Subcutaneous abdominal adipose tissue (tissue), 5 donors: ENCODE data around the gene ODAD4.

Experiments used
- H3K27ac ChIP-seq: one replicate; pipeline ENCODE4 v1.7.0; 2013; ENCODE audit warnings: low read depth, mild to moderate bottlenecking, inconsistent platforms, low read length, moderate library complexity
- H3K27me3 ChIP-seq, 5 donors: one replicate each; pipeline ENCODE4 v1.7.0; 2013; ENCODE audit warnings: low read length in 5 of 5, inconsistent platforms in 1 of 5; ENCODE audit not compliant: control insufficient read depth in 5 of 5, insufficient read depth in 4 of 5
- H3K36me3 ChIP-seq, 5 donors: one replicate each; pipeline ENCODE4 v1.7.0; 2013; ENCODE audit warnings: low read length in 5 of 5; ENCODE audit not compliant: control insufficient read depth in 5 of 5, insufficient read depth in 5 of 5
- H3K4me1 ChIP-seq, 5 donors: one replicate each; pipeline ENCODE4 v1.7.0; 2013; ENCODE audit warnings: low read length in 5 of 5, mild to moderate bottlenecking in 3 of 5, moderate library complexity in 1 of 5; ENCODE audit not compliant: control insufficient read depth in 5 of 5, insufficient read depth in 5 of 5
- H3K4me3 ChIP-seq, 5 donors: one replicate each; pipeline ENCODE4 v1.7.0; 2013; ENCODE audit warnings: low read length in 5 of 5, low read depth in 1 of 5
- H3K9ac ChIP-seq, 5 donors: one replicate each; pipeline ENCODE4 v1.7.0; 2013; ENCODE audit warnings: low read length in 5 of 5, mild to moderate bottlenecking in 4 of 5, moderate library complexity in 3 of 5
- H3K9me3 ChIP-seq, 5 donors: one replicate each; pipeline ENCODE4 v1.7.0; 2013; ENCODE audit warnings: low read length in 5 of 5; ENCODE audit not compliant: control insufficient read depth in 5 of 5
- donor health status: healthy.
- donor health status: healthy.
- donor health status: healthy.
- donor health status: healthy.
- donor health status: healthy.

Gene ODAD4

DNA sequence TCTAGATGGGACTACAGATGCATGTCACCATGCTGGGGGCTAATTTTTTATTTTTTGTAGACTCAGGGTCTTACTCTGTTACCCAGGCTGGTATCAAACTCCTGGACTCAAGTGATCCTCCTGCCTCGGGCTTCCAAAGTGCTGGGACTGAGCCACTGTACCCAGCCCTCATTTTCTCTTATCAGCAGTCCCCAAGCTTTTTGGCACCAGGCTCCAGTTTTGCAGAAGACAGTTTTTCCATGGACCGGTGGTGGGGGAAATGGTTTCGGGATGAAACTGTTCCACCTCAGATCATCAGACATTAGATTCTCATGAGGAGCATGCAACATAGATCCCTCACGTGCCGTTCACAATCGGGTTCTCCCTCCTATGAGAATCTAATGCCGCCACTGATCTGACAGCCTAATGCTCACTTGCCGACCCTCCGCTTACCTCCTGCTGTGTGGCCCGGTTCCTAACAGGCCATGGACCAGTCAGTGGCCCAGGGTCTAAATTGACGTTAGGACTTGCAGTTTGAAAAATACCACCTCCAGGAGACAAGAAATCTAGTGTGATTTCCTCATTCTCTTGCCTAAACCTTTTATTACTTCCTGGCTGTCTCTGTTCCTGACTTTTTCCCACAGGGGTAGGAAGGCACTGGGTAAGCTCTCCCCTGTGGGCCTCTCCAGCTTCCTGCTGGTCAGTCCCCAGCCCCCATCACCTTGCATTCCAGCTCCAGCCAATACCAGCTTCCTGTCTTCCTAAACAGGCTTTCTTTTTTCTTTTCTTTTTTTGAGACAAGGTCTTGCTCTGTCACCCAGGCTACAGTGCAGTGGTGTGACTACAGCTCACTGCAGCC is 26.8 kb downstream of the ODAD4 start:
- H3K4me3 ChIP-seq: no peak overlapping the region

GRCh38 chr17:41957869-41958439 is 27.5 kb downstream of the ODAD4 start:
- Histone ChIP-seq H3K9ac (peak overlapping the region in 1 of 5 donors; percentile 47), H3K4me1 (peaks cover 2 to 33% (median 15%) of the 10 kb centered on the region in 5 donors), H3K36me3 (no peaks in the 10 kb centered on the region), H3K27me3 (no peaks in the 10 kb centered on the region), H3K4me3 (no peak overlapping the region), H3K9me3 (no peaks in the 10 kb centered on the region), H3K27ac (no peak overlapping the region)

More for the DNA sequence above, 26.8 kb downstream of the ODAD4 start:
- no peaks in the 10 kb centered on the region for H3K27me3 ChIP-seq
- H3K9ac ChIP-seq: peak overlapping the region in 1 of 5 donors; percentile 47
- no peak overlapping the region for H3K27ac ChIP-seq
- H3K9me3 ChIP-seq: no peaks in the 10 kb centered on the region
- peaks cover 0 to 26% (median 11%) of the 10 kb centered on the region in 5 donors for H3K4me1 ChIP-seq
- H3K36me3 ChIP-seq: no peaks in the 10 kb centered on the region

DNA sequence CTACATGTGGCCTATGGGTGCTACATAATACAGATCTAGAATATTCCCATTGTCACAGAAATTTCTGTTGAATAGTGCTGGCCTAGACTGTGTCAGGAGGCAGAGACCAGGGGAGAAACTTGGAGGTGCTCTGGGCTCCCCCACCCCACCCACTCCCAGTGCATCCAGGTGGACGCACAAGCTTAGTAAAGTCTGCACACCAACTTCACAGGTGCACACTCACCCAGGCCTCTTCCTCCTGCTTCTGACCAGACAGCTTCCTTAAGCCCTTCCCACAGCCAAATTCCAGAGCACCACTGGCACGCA is 28.6 kb downstream of the ODAD4 start:
- no peak overlapping the region for H3K4me3 ChIP-seq
- no peak overlapping the region for H3K9ac ChIP-seq

GRCh38 chr17:41959336-41960095 is 29.1 kb downstream of the ODAD4 start:
- H3K9me3 ChIP-seq: no peaks in the 10 kb centered on the region
- H3K36me3 ChIP-seq: no peaks in the 10 kb centered on the region
- H3K27ac ChIP-seq: no peak overlapping the region
- H3K9ac ChIP-seq: peak overlapping the region in 1 of 5 donors; percentile 36
- H3K4me3 ChIP-seq: no peak overlapping the region
- H3K4me1 ChIP-seq: peaks cover 2 to 38% (median 15%) of the 10 kb centered on the region in 5 donors
- no peaks in the 10 kb centered on the region for H3K27me3 ChIP-seq

More for the DNA sequence above, 28.6 kb downstream of the ODAD4 start:
- H3K4me1 ChIP-seq: peaks cover 2 to 36% (median 15%) of the 10 kb centered on the region in 5 donors
- no peaks in the 10 kb centered on the region for H3K27me3 ChIP-seq
- H3K9me3 ChIP-seq: no peaks in the 10 kb centered on the region
- H3K36me3 ChIP-seq: no peaks in the 10 kb centered on the region
- no peak overlapping the region for H3K27ac ChIP-seq

GRCh38 chr17:41962111-41962510 is 31.7 kb downstream of the ODAD4 start:
- Histone ChIP-seq H3K27ac (no peak overlapping the region), H3K4me3 (no peak overlapping the region), H3K9ac (no peak overlapping the region), H3K27me3 (no peaks in the 10 kb centered on the region), H3K9me3 (no peaks in the 10 kb centered on the region), H3K36me3 (no peaks in the 10 kb centered on the region), H3K4me1 (peaks cover 14 to 54% (median 33%) of the 10 kb centered on the region in 5 donors)

GRCh38 chr17:41962768-41963434 is 32.5 kb downstream of the ODAD4 start:
- H3K27ac ChIP-seq: no peak overlapping the region
- H3K9me3 ChIP-seq: no peaks in the 10 kb centered on the region
- H3K4me1 ChIP-seq: peaks cover 14 to 54% (median 41%) of the 10 kb centered on the region in 5 donors
- no peaks in the 10 kb centered on the region for H3K27me3 ChIP-seq
- H3K36me3 ChIP-seq: peaks cover 0 to 1% (median under 1%) of the 10 kb centered on the region in 5 donors
- no peak overlapping the region for H3K4me3 ChIP-seq
- peak overlapping the region in 1 of 5 donors; percentile 14 for H3K9ac ChIP-seq

GRCh38 chr17:41965694-41966462 is 35.5 kb downstream of the ODAD4 start:
- Histone ChIP-seq H3K27ac (peak overlapping the region; percentile 71), H3K4me3 (peak overlapping the region; percentile 76 to 90 (median 85)), H3K9me3 (no peaks in the 10 kb centered on the region), H3K9ac (peak overlapping the region; percentile 39 to 75 (median 69)), H3K36me3 (peaks cover 0 to 19% (median 13%) of the 10 kb centered on the region in 5 donors), H3K4me1 (peaks cover 14 to 53% (median 40%) of the 10 kb centered on the region in 5 donors), H3K27me3 (no peaks in the 10 kb centered on the region)

DNA sequence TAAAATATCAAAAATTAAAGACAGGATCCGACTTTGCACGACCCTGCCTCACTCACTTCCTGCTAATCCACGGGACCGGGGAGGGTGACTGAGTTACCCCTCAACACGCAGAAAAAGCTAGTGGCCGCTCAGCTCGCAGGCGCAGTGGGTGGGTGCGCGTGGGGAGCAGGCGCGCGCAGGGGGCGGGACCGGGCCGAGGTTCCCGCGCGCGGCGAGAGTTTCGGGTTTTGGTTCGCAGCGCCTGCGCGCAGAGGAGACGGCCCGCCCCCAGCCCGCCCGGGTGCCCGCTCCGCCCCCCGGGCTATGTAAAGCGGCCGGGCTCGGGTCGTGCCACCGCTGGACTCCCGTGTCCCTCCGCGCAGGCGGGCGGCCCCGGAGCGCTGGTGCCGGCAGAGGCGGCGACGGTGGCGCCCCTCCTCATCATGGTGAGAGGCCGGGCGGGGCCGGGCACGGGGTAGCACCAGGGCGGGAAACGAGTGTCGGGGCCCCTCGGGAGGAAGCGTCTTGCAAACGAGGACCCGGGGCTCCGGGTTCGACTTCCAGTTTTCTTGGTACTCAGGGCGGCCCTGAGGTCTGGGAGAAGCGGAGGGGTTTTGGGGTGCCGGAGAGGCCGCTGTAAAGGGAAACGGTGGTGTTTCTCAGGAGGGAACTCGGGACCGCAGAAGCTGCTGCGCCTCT is 36.2 kb downstream of the ODAD4 start, which contains the start of gene CNP:
TSS of gene CNP (plus strand) at position 333 of the 678 bp plus-strand sequence. CDS start at position 423, 90 bp downstream.
- Histone ChIP-seq H3K9ac (peak within 1 kb of the TSS; percentile 56 to 97 (median 94)), H3K27me3 (no peaks in the 10 kb centered on the region), H3K4me3 (peak within 1 kb of the TSS; percentile 83 to 90 (median 89)), H3K9me3 (no peaks in the 10 kb centered on the region), H3K36me3 (peaks cover 0 to 24% (median 17%) of the 10 kb centered on the region in 5 donors), H3K4me1 (peaks cover 14 to 54% (median 42%) of the 10 kb centered on the region in 5 donors), H3K27ac (peak within 1 kb of the TSS; percentile 71)
